Endodermal cell (in vitro differentiated cells): ENCODE data around the gene SDC4. TPM values are rescaled to one million over a fixed set of nuclear protein-coding genes. Genes with fewer than 3 reads are reported as not detected.

Source experiments
- DNase-seq: peaks from one replicate; pipeline ENCODE4 v3.0.0-alpha.2; 2017
- H3K27ac ChIP-seq: 2 replicates; pipeline ENCODE4 v1.5.1; 2013; ENCODE audit warnings: mild to moderate bottlenecking, low read depth, low read length, moderate library complexity
- H3K27me3 ChIP-seq: 2 replicates; pipeline ENCODE4 v1.6.1; 2013; ENCODE audit warnings: mild to moderate bottlenecking, low read length, moderate library complexity; ENCODE audit not compliant: insufficient read depth, control insufficient read depth, poor library complexity, severe bottlenecking
- H3K36me3 ChIP-seq: 2 replicates; pipeline ENCODE4 v1.7.0; 2013; ENCODE audit warnings: mild to moderate bottlenecking, low read length, moderate library complexity; ENCODE audit not compliant: control insufficient read depth, insufficient read depth
- H3K4me1 ChIP-seq: one replicate; pipeline ENCODE4 v1.7.0; 2013; ENCODE audit warnings: low read length; ENCODE audit not compliant: control insufficient read depth, insufficient read depth
- H3K4me3 ChIP-seq: 2 replicates; pipeline ENCODE4 v1.5.1; 2013; ENCODE audit warnings: mild to moderate bottlenecking, low read length, moderate library complexity
- H3K9ac ChIP-seq: 2 replicates; pipeline ENCODE4 v1.6.1; 2013; ENCODE audit warnings: mild to moderate bottlenecking, low read length, moderate library complexity; ENCODE audit not compliant: poor library complexity, severe bottlenecking; ENCODE audit errors: extremely low read depth
- H3K9me3 ChIP-seq: 2 replicates; pipeline ENCODE4 v1.6.1; 2013; ENCODE audit warnings: mild to moderate bottlenecking, low read length, moderate library complexity; ENCODE audit not compliant: control insufficient read depth
- H3K27ac Mint-ChIP-seq: 2 replicates; pipeline ENCODE4 v1.8.0; 2020; ENCODE audit warnings: mixed read lengths
- H3K27me3 Mint-ChIP-seq: 2 replicates; pipeline ENCODE4 v1.8.0; 2021; ENCODE audit warnings: mild to moderate bottlenecking, mixed read lengths; ENCODE audit not compliant: insufficient read depth
- H3K36me3 Mint-ChIP-seq: 2 replicates; pipeline ENCODE4 v1.8.0; 2020; ENCODE audit warnings: low read depth, mixed read lengths
- H3K4me1 Mint-ChIP-seq: 2 replicates; pipeline ENCODE4 v1.8.0; 2020; ENCODE audit warnings: mixed read lengths
- H3K4me3 Mint-ChIP-seq: 2 replicates; pipeline ENCODE4 v1.8.0; 2020; ENCODE audit warnings: mild to moderate bottlenecking, moderate library complexity, mixed read lengths
- H3K9me3 Mint-ChIP-seq: 2 replicates; pipeline ENCODE4 v1.8.0; 2020; ENCODE audit warnings: mild to moderate bottlenecking, mixed read lengths
- CTCF ChIP-seq: fragments of 200-600 bp; sonication (generic); conservative IDR thresholded peaks from 2 replicates; pipeline ENCODE4 v1.5.0; 2021; ENCODE audit warnings: antibody characterized with exemption, mild to moderate bottlenecking
- WGBS, 2 experiments: methylation state at CpG; one replicate each; pipeline versions ENCODE4 v1.1.5 to v1.1.7; 2013; ENCODE audit warnings: missing lambda C conversion rate in 2 of 2, mixed read lengths in 1 of 2; ENCODE audit not compliant: insufficient coverage in 1 of 2, insufficient read length in 1 of 2; 5-methylcytosine and 5-hydroxymethylcytosine counted together
- total RNA-seq, 2 donors: library from RNA; stranded (reverse); fragmentation: NEBNext Ultra II Directional in 1 of 2; extraction: Animal tissue kit (Norgen Biotek cat#: 25700) in 1 of 2; gene quantifications; 2 replicates in 1 of 2; 3 replicates in 1 of 2; pipeline ENCODE4 v1.2.1, GENCODE V29; 2021

The SDC4 gene
- total RNA-seq, 2 donors from 2014 or later: 78.0 to 118 TPM

DNA sequence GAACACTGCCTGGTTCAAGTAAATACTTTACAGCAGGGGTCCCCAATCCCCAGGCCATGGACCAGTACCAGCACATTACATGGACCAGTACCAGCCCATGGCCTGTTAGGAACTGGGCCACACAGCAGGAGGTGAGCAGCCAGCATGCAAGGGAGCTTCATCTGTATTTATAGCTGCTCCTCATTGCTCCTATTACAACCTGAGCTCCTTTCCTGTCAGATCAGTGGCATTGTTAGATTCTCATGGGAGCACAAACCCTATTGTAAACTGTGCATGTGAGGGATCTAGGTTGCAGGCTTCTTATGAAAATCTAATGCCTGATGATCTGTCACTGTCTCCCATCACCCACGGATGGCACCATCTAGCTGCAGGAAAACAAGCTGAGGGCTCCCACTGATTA lies 53.6 kb downstream of the SDC4 start:
- Histone ChIP-seq H3K36me3 (no peaks in the 10 kb centered on the region), H3K27me3 (peaks cover 26% of the 10 kb centered on the region), H3K4me3 (peak overlapping the region; percentile 15), H3K27ac (no peak overlapping the region), H3K9me3 (peaks cover 20% of the 10 kb centered on the region), H3K9ac (no peak overlapping the region), H3K4me1 (no peaks in the 10 kb centered on the region)
- H3K4me3 Mint-ChIP-seq: no peak overlapping the region
- no peak overlapping the region for H3K27ac Mint-ChIP-seq
- WGBS, 2 experiments: 100% methylated on average over 1 of the region's 1 CpG
- H3K36me3 Mint-ChIP-seq: no peaks in the 10 kb centered on the region
- H3K27me3 Mint-ChIP-seq: peaks cover 54% of the 10 kb centered on the region
- no peak for TF ChIP-seq CTCF
- H3K9me3 Mint-ChIP-seq: peaks cover 23% of the 10 kb centered on the region
- H3K4me1 Mint-ChIP-seq: peaks cover 16% of the 10 kb centered on the region
- no peak for DNase-seq

GRCh38 chr20:45294003-45294368 lies 54.2 kb downstream of the SDC4 start:
- H3K27me3 ChIP-seq: peaks cover 26% of the 10 kb centered on the region
- Mint-ChIP-seq H3K27ac (no peak overlapping the region), H3K9me3 (peaks cover 23% of the 10 kb centered on the region), H3K4me3 (peak overlapping the region; percentile 58), H3K27me3 (peaks cover 59% of the 10 kb centered on the region), H3K36me3 (no peaks in the 10 kb centered on the region), H3K4me1 (peaks cover 16% of the 10 kb centered on the region)
- no peak overlapping the region for H3K9ac ChIP-seq
- peak overlapping the region; percentile 15 for H3K4me3 ChIP-seq
- H3K9me3 ChIP-seq: peaks cover 20% of the 10 kb centered on the region
- 73 to 81% methylated on average over 4 to 5 of the region's 5 CpGs for WGBS, 2 experiments
- no peak for DNase-seq
- TF ChIP-seq CTCF: peak; percentile 3
- H3K27ac ChIP-seq: peak overlapping the region; percentile 97
- no peaks in the 10 kb centered on the region for H3K4me1 ChIP-seq
- no peaks in the 10 kb centered on the region for H3K36me3 ChIP-seq

DNA sequence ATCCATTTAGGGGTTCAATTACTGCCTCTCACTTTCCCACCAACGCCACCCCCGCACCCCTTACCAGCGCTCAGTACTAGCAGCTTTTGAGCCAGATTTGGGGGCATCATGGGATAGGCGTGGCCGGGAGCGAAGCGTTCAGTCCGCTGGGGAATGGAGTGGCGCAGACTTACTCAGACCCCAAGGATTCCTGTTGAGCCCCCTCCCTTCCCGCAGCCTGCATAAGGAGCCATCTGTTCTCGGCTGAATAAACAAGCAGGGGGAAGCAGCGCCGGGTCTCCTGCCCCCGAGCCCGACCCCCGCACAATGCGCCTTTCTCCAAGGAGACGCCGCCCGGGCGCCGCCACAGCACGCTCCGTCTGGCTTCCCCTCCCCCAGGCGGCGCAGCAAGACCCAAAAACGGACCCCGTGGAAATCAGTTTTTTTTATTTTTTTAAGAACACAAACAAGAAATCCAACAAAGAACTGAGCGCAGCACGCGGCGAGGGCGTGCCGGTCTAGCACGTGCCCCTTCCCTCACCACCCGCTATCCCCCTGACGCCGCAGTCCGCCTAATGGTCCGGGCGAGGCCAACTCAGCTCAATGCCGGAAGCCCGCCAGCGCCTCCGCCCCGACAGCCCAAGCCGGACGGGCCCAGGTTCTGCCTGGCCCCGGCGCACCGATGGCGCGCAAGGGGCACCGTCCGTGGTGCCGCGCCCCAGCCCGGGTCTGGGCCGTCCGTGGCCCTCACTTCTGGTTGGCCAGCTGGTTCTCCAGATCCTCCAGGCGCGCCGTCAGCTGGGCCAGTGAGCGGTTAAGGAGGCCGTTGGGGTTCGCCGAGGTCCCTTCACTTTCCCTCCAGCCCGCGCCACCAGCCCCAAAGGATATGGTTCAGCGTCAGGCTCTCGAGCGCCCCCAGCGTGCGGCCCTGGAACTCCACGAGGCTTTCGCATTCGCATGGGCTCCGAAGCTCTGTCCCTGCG lies 54.9 kb downstream of the SDC4 start:
- H3K4me1 ChIP-seq: no peaks in the 10 kb centered on the region
- peak overlapping the region; percentile 27 for H3K9ac ChIP-seq
- TF ChIP-seq CTCF: peak; percentile 94
- 12 to 13% methylated on average over 50 to 79 of the region's 79 CpGs for WGBS, 2 experiments
- H3K27me3 Mint-ChIP-seq: peaks cover 61% of the 10 kb centered on the region
- peak overlapping the region; percentile 97 for H3K27ac ChIP-seq
- no peak overlapping the region for H3K27ac Mint-ChIP-seq
- peaks cover 20% of the 10 kb centered on the region for H3K9me3 ChIP-seq
- H3K27me3 ChIP-seq: peaks cover 26% of the 10 kb centered on the region
- H3K36me3 Mint-ChIP-seq: no peaks in the 10 kb centered on the region
- H3K4me1 Mint-ChIP-seq: peaks cover 16% of the 10 kb centered on the region
- peak; percentile 97 for DNase-seq
- H3K4me3 Mint-ChIP-seq: peak overlapping the region; percentile 58
- no peaks in the 10 kb centered on the region for H3K36me3 ChIP-seq
- H3K4me3 ChIP-seq: peak overlapping the region; percentile 69
- peaks cover 23% of the 10 kb centered on the region for H3K9me3 Mint-ChIP-seq
